SK-N-SH treated with all-trans-retinoic acid at 6 μM for 48 hours (cell line): ENCODE results near the gene DENND2A.

Experiments used
- CSDC2 ChIP-seq: fragments of 250-450 bp; sonication (Bioruptor Pico); IDR thresholded peaks from 2 replicates; pipeline ENCODE4 v1.5.0; 2020; ENCODE audit warnings: mild to moderate bottlenecking, moderate library complexity
- RARB ChIP-seq: fragments of 250-450 bp; sonication (Bioruptor Pico); IDR thresholded peaks from 2 replicates; pipeline ENCODE4 v1.8.0; 2021; ENCODE audit warnings: mild to moderate bottlenecking, moderate library complexity
- ZNF8 ChIP-seq: fragments of 450-650 bp; formaldehyde crosslinking; IDR thresholded peaks from 2 replicates; pipeline ENCODE4 v1.5.0; 2020; ENCODE audit warnings: mild to moderate bottlenecking, moderate library complexity

DNA sequence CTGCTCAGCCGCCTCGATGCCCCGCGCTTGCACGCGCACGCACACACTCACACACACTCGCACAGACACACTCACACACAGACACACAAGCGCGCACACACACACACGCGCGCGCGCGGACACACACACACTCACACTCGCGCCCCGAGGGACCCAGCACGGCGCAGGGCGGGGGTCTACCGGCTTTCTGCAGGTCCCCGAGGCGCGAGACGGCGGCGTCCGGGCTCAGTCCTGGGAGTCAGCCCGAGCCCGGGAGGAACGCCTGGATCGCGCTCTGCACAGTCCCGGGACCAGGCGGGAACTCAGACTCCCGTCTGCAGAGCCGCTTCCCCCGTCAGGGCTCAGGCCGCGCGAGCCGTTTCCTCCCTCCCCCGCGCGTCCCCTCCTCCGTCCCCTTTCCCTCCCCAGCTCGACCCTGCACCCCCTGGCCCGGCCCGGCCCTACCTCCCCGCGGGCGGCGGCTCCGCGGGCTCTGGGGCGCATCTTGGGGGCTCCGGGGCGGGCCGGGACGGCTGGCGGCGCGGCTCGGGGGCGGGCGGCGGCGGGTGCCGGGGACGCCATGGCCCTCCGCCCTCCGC, 464 bp downstream of the DENND2A start:
- TF ChIP-seq RARB (CRISPR knock-in tag) (no peak), CSDC2 (CRISPR knock-in tag) (no peak), ZNF8 (CRISPR knock-in tag) (no peak)
